GM23338 (cell line): ENCODE results near the gene RAB3B. TPM values are rescaled to one million over a fixed set of nuclear protein-coding genes. Genes with fewer than 3 reads are reported as not detected.

Experiments used
- ATAC-seq: fragments of 200-7000 bp; cut with Tn5 transposase; 3 replicates; pipeline ENCODE4 v1.9.1; 2020
- DNase-seq: peaks from one replicate; pipeline ENCODE4 v3.0.0-alpha.2; 2015; ENCODE audit warnings: low spot score
- H2AFZ ChIP-seq: fragments of 200-600 bp; sonication (generic); 2 replicates; pipeline ENCODE4 v1.8.0; 2016; ENCODE audit warnings: antibody characterized with exemption, mild to moderate bottlenecking, moderate library complexity
- H3F3A ChIP-seq: fragments of 200-600 bp; sonication (generic); replicated peaks from 2 replicates; pipeline ENCODE4 v1.8.0; 2017; ENCODE audit warnings: antibody characterized with exemption, mixed run types, low read depth
- H3K27ac ChIP-seq: fragments of 200-600 bp; sonication (generic); 2 replicates; pipeline ENCODE4 v1.6.1; 2016; ENCODE audit warnings: low read depth
- H3K27me3 ChIP-seq: fragments of 200-600 bp; sonication (generic); 2 replicates; pipeline ENCODE4 v1.8.0; 2016; ENCODE audit warnings: mild to moderate bottlenecking, mixed run types, moderate library complexity; ENCODE audit not compliant: insufficient read depth
- H3K36me3 ChIP-seq: fragments of 200-600 bp; sonication (generic); 2 replicates; pipeline ENCODE4 v1.8.0; 2016; ENCODE audit warnings: mild to moderate bottlenecking; ENCODE audit not compliant: insufficient read depth
- H3K4me1 ChIP-seq: fragments of 200-600 bp; sonication (generic); 2 replicates; pipeline ENCODE4 v1.8.0; 2016; ENCODE audit warnings: mild to moderate bottlenecking, moderate library complexity; ENCODE audit not compliant: insufficient read depth
- H3K4me2 ChIP-seq: fragments of 200-600 bp; sonication (generic); 2 replicates; pipeline ENCODE4 v1.7.1; 2017; ENCODE audit warnings: mixed run types
- H3K4me3 ChIP-seq: fragments of 200-600 bp; sonication (generic); 2 replicates; pipeline ENCODE4 v1.6.1; 2016; ENCODE audit warnings: mixed run types
- H3K79me2 ChIP-seq: fragments of 200-600 bp; sonication (generic); replicated peaks from 2 replicates; pipeline ENCODE4 v1.8.0; 2017; ENCODE audit warnings: mild to moderate bottlenecking; ENCODE audit not compliant: insufficient read depth
- H3K9me2 ChIP-seq: fragments of 200-600 bp; sonication (generic); 2 replicates; pipeline ENCODE4 v1.8.0; 2017; ENCODE audit not compliant: insufficient read depth
- H4K20me1 ChIP-seq: fragments of 200-600 bp; sonication (generic); replicated peaks from 2 replicates; pipeline ENCODE4 v1.8.0; 2017; ENCODE audit warnings: mild to moderate bottlenecking; ENCODE audit not compliant: insufficient read depth
- H3K27ac Mint-ChIP-seq: 2 replicates; pipeline ENCODE4 v1.8.0; 2020; ENCODE audit warnings: inconsistent platforms, mild to moderate bottlenecking, moderate library complexity, mixed read lengths
- H3K27me3 Mint-ChIP-seq: 3 replicates; pipeline ENCODE4 v1.8.0; 2022; ENCODE audit warnings: low read depth, mild to moderate bottlenecking, moderate library complexity, mixed read lengths, inconsistent platforms; ENCODE audit not compliant: insufficient read depth, poor library complexity
- H3K36me3 Mint-ChIP-seq: 3 replicates; pipeline ENCODE4 v1.8.0; 2021; ENCODE audit warnings: low read depth, mild to moderate bottlenecking, inconsistent platforms, moderate library complexity, mixed read lengths
- H3K4me1 Mint-ChIP-seq: 3 replicates; pipeline ENCODE4 v1.8.0; 2020; ENCODE audit warnings: mild to moderate bottlenecking, inconsistent platforms, mixed read lengths
- H3K4me3 Mint-ChIP-seq: 3 replicates; pipeline ENCODE4 v1.8.0; 2021; ENCODE audit warnings: moderate library complexity, mild to moderate bottlenecking, inconsistent platforms, mixed read lengths
- H3K9me3 Mint-ChIP-seq: 3 replicates; pipeline ENCODE4 v1.8.0; 2020; ENCODE audit warnings: moderate library complexity, mild to moderate bottlenecking, inconsistent platforms, mixed read lengths
- CTCF ChIP-seq, 2 experiments: fragments of 200-600 bp in 1 of 2; sonication (generic) in 1 of 2; conservative IDR thresholded peaks; 2 replicates each; pipeline versions ENCODE4 v1.5.1 to v1.6.1; 2016 to 2017; ENCODE audit warnings: antibody characterized with exemption in 2 of 2, low read depth in 2 of 2, mild to moderate bottlenecking in 2 of 2, moderate library complexity in 1 of 2
- EZH2phosphoT487 ChIP-seq: fragments of 200-600 bp; sonication (generic); IDR thresholded peaks from one replicate; pipeline ENCODE4 v1.8.1; 2018; ENCODE audit warnings: antibody characterized with exemption; ENCODE audit not compliant: unreplicated experiment
- JUNB ChIP-seq: IDR thresholded peaks from one replicate; pipeline ENCODE4 v1.6.1; 2016; ENCODE audit warnings: antibody characterized with exemption; ENCODE audit not compliant: unreplicated experiment
- NANOG ChIP-seq: IDR thresholded peaks from 2 replicates; pipeline ENCODE4 v1.6.1; 2016; ENCODE audit warnings: antibody characterized with exemption, borderline replicate concordance
- POLR2AphosphoS5 ChIP-seq: IDR thresholded peaks from 2 replicates; pipeline ENCODE4 v1.6.1; 2016; ENCODE audit warnings: antibody characterized with exemption, low read depth
- STAT1 ChIP-seq: IDR thresholded peaks from one replicate; pipeline ENCODE4 v1.6.1; 2016; ENCODE audit warnings: antibody characterized with exemption; ENCODE audit not compliant: unreplicated experiment
- ZNF114 ChIP-seq: fragments of 250-450 bp; sonication (Bioruptor Pico); IDR thresholded peaks from 2 replicates; pipeline ENCODE4 v1.5.0; 2020; ENCODE audit warnings: mild to moderate bottlenecking, moderate library complexity
- ZNF331 ChIP-seq: fragments of 250-450 bp; sonication (Bioruptor Pico); IDR thresholded peaks from 2 replicates; pipeline ENCODE4 v1.5.0; 2020; ENCODE audit warnings: low read depth, mild to moderate bottlenecking, moderate library complexity
- ZNF462 ChIP-seq: fragments of 250-450 bp; sonication (Bioruptor Pico); IDR thresholded peaks from 2 replicates; pipeline ENCODE4 v1.5.0; 2020; ENCODE audit warnings: mild to moderate bottlenecking, moderate library complexity
- polyA plus RNA-seq: library from polyadenylated mRNA; unstranded; fragments of >200 nt; fragmentation: Nextera tagmentation; extraction: Ambion mirVana; gene quantifications from 2 replicates; pipeline ENCODE4 v1.2.1, GENCODE V29; 2016
- total RNA-seq: library from RNA; depleted of rRNA; stranded (reverse); fragments of >200 nt; shearing (Covaris generic); gene quantifications from 2 replicates; pipeline ENCODE4 v1.2.3, GENCODE V29; 2014

Gene RAB3B
- total and polyA plus RNA-seq, 2 experiments from 2014 or later = 18.3 to 37.9 TPM

DNA sequence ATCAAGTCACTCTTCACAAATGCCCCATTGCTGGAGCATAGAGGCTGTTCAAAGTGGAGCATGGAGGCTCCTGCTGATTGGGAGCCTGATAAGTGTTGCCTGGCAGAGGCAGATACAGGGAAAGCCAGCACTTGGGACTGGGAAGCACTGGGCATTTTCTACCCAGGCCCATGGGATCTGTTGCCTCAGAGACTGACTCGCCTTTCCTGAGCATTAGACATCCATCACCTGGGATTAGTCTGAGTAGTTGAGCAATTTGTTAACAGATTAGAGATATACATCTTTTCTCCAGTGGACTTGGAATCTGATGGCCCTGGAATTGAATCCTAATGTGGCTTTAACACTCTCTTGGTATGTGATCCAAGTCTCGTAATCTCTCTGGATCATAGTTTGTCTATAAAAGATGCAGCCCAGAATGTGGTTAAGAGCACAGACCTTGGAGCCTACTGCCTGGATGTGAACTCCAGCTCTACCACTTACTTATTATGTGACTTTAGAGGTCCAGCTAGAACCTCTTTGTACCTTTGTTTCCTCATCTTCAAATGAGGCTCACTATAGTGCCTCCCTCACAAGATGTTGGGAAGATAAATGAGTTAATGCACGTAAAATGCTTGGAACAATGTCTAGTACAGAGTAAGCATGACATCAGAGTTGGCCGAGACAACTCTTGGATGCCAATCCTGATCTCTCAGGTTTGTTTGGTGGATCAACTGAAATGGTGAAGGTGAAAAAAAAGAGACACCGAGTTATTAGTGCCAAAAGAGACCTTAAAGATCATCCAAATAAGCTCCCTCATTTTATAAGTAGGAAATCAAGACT is 73.7 kb downstream of the RAB3B start:
- Histone ChIP-seq H3K9me2 (no peaks in the 10 kb centered on the region), H3K4me3 (no peak overlapping the region), H3K36me3 (peaks cover 17% of the 10 kb centered on the region; the same call in 1 of the 2 replicates), H3K4me1 (no peaks in the 10 kb centered on the region), H2AFZ (no peak overlapping the region), H3K4me2 (no peak overlapping the region), H4K20me1 (no peaks in the 10 kb centered on the region), H3K79me2 (no peaks in the 10 kb centered on the region), H3F3A (0 out of 2 replicates have a peak, but pooled peaks cover 4% of the 10 kb centered on the region), H3K27me3 (no peaks in the 10 kb centered on the region), H3K27ac (no peak overlapping the region)
- H3K9me3 Mint-ChIP-seq = no peaks in the 10 kb centered on the region
- H3K4me1 Mint-ChIP-seq = peaks cover 14% of the 10 kb centered on the region
- ATAC-seq (no peak), DNase-seq (no peak)
- peaks cover 1% of the 10 kb centered on the region for H3K27me3 Mint-ChIP-seq
- H3K36me3 Mint-ChIP-seq = peaks cover 16% of the 10 kb centered on the region; the same call in 2 of the 3 replicates
- no peak for TF ChIP-seq POLR2AphosphoS5
- no peak for TF ChIP-seq JUNB
- H3K27ac Mint-ChIP-seq = no peak overlapping the region
- no peak overlapping the region for H3K4me3 Mint-ChIP-seq

DNA sequence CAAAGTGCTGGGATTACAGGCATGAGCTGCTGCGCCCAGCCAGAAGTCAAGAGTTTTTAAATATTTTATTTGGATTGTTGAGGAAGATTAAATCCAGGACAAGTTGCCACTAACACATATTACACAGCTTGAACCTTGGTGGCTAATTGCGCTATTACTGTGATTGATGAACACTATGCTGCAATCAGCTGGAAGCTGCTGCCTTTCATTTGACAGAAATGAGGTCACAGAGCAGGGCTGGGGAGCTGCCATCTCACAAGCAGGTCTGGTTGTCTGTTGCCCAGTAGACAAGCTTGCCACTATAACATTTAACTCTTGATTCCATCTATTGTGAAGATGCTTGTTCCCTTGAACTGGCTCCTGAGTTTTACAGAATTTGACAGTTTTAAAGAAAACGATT is 74.5 kb downstream of the RAB3B start:
- H3K4me1 ChIP-seq = no peaks in the 10 kb centered on the region; the same call in 1 of the 2 replicates
- peaks cover 17% of the 10 kb centered on the region; the same call in 1 of the 2 replicates for H3K36me3 ChIP-seq
- H3K27ac ChIP-seq = no peak overlapping the region
- no peak overlapping the region for H3K4me3 ChIP-seq
- Mint-ChIP-seq H3K9me3 (no peaks in the 10 kb centered on the region), H3K4me1 (peaks cover 10% of the 10 kb centered on the region; the same call in 2 of the 3 replicates), H3K27me3 (no peaks in the 10 kb centered on the region), H3K27ac (no peak overlapping the region), H3K36me3 (peaks cover 16% of the 10 kb centered on the region; the same call in 2 of the 3 replicates), H3K4me3 (no peak overlapping the region)
- no peak overlapping the region for H3K4me2 ChIP-seq
- no peaks in the 10 kb centered on the region for H4K20me1 ChIP-seq
- H2AFZ ChIP-seq = no peak overlapping the region
- no peaks in the 10 kb centered on the region for H3K27me3 ChIP-seq
- H3K9me2 ChIP-seq = no peaks in the 10 kb centered on the region
- DNase-seq (no peak), ATAC-seq (no peak)
- H3K79me2 ChIP-seq = no peaks in the 10 kb centered on the region
- 0 out of 2 replicates have a peak, but pooled peaks cover 4% of the 10 kb centered on the region for H3F3A ChIP-seq
- TF ChIP-seq ZNF114 (CRISPR knock-in tag) = no peak
- TF ChIP-seq ZNF462 (CRISPR knock-in tag) = no peak
- TF ChIP-seq JUNB = no peak
- TF ChIP-seq EZH2phosphoT487 = no peak
- no peak for TF ChIP-seq STAT1
- TF ChIP-seq ZNF331 (CRISPR knock-in tag) = no peak
- no peak for TF ChIP-seq CTCF (conservative IDR thresholded peaks at IDR 0.05; ENCODE audit: low read depth in 2 of 2)
- no peak for TF ChIP-seq NANOG
